GM21515 (cell line): ENCODE measurements around the gene ECSIT.

Source experiments
- ATAC-seq: cut with Tn5 transposase; IDR thresholded peaks from one replicate; pipeline ENCODE4 v1.9.1; 2021; ENCODE audit not compliant: unreplicated experiment

The ECSIT gene

GRCh38 chr19:11504502-11505031 is 24.4 kb downstream of the ECSIT start:
- ATAC-seq, result no peak

- no peak for ATAC-seq
Measured at GRCh38 chr19:11499890-11500420, 29.0 kb downstream of the ECSIT start.

- no peak for ATAC-seq
Measured at GRCh38 chr19:11499220-11499726, 29.7 kb downstream of the ECSIT start.

- no peak for ATAC-seq
Measured at GRCh38 chr19:11496391-11497163, 32.4 kb downstream of the ECSIT start.

GRCh38 chr19:11495885-11496284 is 33.0 kb downstream of the ECSIT start:
- ATAC-seq, result no peak

- ATAC-seq, result no peak
Measured at GRCh38 chr19:11495481-11495880, 33.5 kb downstream of the ECSIT start.

GRCh38 chr19:11494634-11495285 is 34.2 kb downstream of the ECSIT start:
- no peak for ATAC-seq

- ATAC-seq, result no peak
Measured at GRCh38 chr19:11489378-11489777, 39.6 kb downstream of the ECSIT start.

- no peak for ATAC-seq
Measured at GRCh38 chr19:11486661-11487503, 42.1 kb downstream of the ECSIT start.

GRCh38 chr19:11485245-11485837 is 43.6 kb downstream of the ECSIT start:
- ATAC-seq, result no peak

GRCh38 chr19:11483366-11484111 is 45.4 kb downstream of the ECSIT start:
- no peak for ATAC-seq

GRCh38 chr19:11482384-11483050 is 46.4 kb downstream of the ECSIT start:
- peak; percentile 46 for ATAC-seq

- peak; percentile 48 for ATAC-seq
Measured at GRCh38 chr19:11481534-11482383, 47.2 kb downstream of the ECSIT start.

- ATAC-seq, result no peak
Measured at GRCh38 chr19:11480715-11481533, 48.0 kb downstream of the ECSIT start, which contains the start of gene ELAVL3. Gene ELAVL3 (minus strand): TSS chr19:11481046. CDS start chr19:11480608, 438 bp downstream.

- no peak for ATAC-seq
Measured at GRCh38 chr19:11479898-11480714, 48.8 kb downstream of the ECSIT start.

- no peak for ATAC-seq
Measured at GRCh38 chr19:11479090-11479897, 49.6 kb downstream of the ECSIT start.
